ENCODE data around the gene GNG12. TPM values are rescaled to one million over a fixed set of nuclear protein-coding genes. Genes with fewer than 3 reads are reported as not detected.

GNG12 gene
- total RNA-seq, result 21.2 TPM

DNA sequence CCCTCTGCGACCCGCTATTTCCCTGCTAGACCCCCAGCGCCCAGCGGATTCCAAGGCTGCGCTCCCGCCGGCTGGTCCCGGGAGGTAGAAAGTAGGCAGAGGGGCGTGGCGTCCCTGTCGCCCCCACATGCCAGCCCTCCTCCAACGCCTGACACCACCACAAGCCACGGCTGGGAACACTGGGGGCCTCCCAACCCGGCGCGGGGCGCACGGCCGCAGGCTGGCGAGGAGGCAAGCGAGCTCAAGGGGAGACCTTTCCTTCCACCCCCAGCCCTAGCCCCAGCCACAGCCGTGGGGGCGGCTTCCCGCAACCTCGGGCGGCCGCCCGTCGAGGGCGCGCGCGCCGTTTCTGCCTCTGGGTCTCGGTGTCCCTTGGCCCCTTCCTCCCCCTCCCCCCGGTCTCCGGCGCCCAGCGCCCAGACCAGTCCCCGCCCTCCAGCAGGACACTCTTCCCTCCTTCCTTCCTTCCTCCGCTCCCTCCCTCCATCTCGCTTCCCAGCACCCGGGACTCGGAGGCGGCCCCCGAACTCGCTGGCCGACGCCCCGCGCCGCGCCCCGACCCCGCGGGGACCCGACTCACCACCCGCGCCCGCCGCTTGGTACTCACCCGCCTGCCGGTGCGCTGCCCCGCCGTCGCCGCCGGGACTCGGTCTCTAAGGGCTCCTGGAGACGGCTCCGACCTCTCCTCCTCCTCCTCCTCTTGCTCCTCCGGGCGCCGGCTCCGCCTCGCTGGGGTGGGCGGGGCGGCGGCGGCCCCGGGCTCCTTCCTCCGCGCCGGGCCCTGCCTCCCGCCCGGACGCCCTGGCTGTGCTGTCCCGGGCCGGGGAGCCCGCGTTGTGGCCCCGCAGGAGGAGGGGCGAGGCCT lies at the start of gene GNG12:
GNG12 (minus strand) TSS at position 731 of the 865 bp plus-strand sequence. CDS start 125,781 bp downstream, outside the sequence.
- FAIRE-seq, result no peak
- peak; percentile 45 to 59 for DNase-seq (ENCODE audit: low spot score in 2 of 2)

DNA sequence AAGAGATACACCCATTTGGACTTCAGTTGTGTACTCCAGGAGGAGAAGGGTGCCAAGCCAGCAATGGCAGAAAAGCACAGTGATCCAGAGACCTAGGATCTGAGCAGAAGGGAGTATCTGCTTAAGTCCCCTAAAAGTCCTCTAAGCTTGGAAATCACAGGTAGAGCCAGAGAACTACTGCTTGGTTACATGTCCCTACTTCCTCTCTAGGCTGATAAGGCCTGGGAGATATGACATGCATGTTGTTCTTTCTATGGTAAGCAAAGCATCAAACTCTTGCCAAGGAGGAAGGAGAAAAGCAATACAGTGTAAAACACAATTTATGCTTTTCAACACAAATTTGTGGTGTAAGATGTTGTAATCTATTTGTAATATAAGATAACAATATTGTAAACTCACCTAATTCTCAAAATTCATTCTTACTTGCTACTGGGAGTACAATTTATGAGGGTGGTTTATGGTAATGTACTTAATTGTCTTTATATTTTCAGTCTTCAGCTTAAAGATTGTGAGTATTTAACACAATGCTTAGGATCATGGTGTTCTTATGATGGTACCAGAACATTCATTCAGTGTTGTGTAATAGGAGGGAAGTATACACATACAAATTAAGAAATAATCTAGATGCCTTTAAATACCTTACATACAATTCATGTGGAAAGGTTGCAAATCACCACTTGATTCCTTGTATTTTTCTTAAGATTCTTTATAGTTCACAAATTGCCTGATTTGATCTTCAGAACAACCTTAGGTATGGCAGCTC lies 49.1 kb upstream of the GNG12 start:
- DNase-seq (ENCODE audit: low spot score in 2 of 2) (no peak), FAIRE-seq (no peak)

DNA sequence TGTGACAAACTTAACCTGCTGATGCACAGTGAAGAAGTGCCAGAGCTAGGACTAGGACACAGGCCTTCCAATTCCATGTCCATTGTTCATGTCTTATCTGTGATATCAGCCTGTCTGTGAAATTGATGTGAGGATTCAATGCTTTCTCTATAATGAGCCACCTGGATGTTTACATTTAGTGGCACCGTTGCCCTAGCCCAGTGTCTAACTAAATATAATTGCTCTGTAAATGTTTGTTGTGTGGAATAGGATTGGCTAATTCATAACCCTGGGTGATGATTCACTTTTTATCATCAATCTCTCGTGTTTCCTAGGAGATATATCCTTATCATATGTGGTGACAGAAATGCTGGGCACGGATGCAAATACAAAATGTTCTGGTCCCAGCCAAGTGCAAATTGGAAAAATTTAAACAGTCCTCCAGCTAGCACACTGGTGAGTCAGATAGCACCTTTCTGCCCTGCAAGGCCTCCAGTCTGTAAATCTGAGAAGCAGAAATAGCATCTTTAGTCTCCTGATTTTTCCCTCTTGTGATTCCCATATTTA lies 46.9 kb upstream of the GNG12 start:
- DNase-seq (ENCODE audit: low spot score in 2 of 2) (no peak), FAIRE-seq (no peak)

DNA sequence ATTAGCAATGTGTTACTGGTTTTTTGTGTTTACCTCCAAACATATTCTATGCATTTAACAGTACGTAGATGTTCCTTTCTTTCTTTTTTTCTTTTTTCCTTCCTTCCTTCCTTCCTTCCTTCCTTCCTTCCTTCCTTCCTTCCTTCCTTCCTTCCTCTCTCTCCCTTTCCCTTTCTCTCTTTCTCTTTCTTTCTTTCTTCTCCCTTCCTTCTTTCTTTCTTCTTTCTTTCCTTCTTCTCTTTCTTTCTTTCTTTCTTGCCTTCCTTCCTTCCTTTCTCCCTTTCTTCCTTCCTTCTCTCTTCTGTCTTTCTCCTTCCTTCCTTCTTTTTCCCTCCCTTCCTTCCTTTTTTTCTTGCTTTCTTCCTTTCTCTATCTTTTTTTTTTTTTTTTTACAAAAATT lies 46.2 kb upstream of the GNG12 start:
- FAIRE-seq, result no peak
- DNase-seq (ENCODE audit: low spot score in 2 of 2), result no peak

DNA sequence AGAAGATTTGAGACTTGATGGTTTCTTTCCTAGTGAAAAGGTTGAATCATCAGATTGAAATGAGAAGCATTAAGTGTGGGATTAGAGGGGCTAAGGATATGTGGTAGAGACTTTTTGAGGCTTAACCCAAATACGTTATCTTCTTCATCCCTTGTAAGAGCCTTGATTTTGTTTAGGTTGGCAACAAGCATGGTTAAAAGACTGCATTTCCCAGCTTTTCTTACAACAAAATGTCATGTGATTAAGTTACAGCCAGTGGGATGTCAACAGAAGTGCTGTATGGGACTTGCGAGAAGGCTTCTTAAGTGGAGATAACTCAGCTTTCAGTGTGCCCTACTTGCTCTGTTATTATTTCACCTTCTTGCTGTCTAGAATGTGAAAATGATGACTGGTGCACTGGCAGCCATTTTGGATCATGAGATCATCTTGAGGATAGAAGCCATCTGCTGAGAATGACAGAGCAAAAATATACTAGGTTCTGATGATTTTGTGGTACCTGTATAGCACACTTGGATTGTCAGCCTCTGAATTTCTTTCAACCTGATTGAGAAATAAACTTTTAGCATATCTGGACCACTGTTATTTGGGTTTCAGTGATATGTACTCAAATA lies 41.3 kb upstream of the GNG12 start:
- no peak for FAIRE-seq
- DNase-seq (ENCODE audit: low spot score in 2 of 2), result no peak

DNA sequence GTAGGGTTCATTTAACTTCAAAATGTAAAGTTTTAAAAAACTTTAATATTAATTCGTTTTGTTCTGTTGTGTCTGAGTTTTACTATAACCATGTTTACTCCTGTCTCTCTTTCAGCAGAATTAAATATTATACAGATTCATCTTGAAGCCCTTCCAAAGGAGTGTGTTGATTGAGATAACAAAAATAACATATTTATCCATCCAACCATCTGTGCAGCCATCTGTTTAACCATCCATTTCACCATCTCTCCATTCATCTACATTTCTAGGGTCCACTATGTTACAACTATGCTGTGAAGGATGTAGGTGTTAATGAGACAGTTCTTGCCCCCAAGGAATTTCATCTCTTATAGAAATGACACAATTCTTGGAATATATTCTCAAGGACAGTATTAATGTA lies 36.0 kb upstream of the GNG12 start:
- FAIRE-seq (no peak), DNase-seq (ENCODE audit: low spot score in 2 of 2) (no peak)

DNA sequence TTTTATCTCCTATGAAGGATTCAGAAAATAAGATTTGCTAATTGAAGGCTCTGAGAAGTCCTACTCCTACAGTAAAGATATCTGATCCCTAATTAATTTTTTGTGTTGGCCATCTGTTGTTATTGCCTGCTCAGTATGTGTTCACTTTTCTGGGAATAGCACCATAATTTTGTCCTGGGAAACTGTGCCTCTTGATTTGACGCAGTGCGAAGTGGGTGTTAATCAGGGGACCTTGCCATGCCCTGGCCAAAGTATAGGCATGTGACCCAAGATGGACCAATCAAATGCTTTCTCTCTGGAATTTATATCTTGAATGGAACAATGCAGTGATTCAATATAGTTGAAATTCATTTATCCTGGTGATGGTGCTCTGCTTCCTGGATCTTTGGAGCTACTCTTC lies 30.4 kb upstream of the GNG12 start:
- no peak for DNase-seq (ENCODE audit: low spot score in 2 of 2)
- FAIRE-seq, result no peak

DNA sequence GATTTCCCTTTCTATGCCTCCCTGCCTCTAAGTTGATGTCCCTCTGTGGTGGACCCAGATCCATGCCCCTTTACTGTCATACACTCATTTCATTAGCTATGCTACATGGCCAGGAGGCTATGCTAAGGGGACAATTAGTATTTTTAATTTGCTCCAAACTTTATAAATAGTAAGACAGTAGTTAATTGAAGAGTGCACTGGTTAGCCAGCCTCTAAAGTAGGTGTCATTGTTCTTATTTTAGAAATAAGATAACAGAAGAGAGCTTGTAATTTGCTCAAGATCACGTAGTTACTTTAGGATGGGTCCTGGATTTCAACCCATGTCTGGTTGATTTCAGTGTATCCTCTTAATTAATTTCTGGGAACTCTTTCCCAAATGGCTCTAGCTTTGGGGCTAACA lies 29.4 kb upstream of the GNG12 start:
- FAIRE-seq, result no peak
- no peak for DNase-seq (ENCODE audit: low spot score in 2 of 2)

DNA sequence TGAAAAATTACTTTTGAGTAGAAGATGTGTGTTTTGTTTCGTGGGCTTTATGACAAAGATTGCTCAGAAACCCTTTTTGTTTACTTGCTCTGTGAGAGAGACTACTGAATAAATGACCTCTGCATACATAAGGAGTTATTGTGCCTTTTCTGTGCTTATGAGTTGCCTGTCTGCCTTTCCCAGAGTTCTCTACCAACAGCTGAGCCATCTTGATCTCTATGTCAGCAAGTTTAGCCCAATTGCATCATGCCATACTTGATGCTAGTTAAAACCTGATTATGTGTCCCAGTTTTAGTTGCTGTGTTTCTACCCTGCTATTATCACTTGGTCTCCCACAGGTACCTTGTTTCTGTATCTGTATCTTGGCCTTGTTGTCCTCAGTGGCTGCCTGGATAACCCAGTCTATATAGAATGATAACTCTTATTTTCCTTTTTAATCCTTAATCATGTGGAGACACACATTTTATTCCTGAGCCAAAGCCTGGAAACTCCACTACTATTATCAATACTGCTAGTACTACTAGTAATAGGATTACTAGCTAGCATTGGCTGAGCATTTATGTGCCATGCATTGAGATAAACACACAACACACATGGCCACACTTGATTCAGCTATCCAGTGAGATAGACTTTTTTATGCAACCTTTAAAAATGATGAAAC lies 28.7 kb upstream of the GNG12 start:
- FAIRE-seq, result no peak
- DNase-seq (ENCODE audit: low spot score in 2 of 2), result no peak

DNA sequence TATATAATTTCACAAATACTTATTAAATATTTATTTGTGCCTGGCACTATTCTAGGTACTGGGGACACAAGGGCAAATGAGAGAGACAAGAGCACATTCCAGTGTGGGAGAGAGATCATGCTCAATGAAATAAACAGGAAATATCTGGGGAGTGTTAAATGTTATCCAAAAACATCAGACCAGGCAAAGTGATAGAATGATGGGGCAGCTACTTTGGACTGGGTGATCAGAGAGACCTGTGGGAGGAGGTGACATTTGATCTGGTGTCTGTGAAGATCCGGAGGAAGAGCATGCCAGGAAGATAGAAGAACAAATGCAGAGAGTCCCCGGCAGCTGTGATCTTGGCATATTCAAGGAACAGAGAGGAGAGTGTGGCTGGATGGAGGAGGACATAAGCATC lies 27.5 kb upstream of the GNG12 start:
- no peak for DNase-seq (ENCODE audit: low spot score in 2 of 2)
- no peak for FAIRE-seq

DNA sequence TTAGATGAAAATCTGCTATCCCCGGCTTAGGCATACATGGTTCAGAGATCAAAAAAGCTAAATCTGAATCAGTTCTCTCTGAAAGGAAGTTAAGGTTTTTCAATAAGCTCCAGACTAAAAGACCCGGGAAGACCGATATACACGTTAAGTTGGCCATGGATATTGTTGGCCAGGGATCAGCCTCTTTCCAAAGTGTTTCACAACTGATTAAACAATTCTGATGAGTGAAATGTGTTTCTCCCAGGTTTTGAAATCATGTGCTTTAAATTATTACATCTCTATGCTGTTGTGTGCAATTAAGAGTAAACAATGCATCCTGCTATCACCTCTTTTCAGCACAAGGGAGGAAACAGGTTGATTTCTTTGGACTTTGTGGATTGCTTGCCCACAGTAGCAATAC lies 23.7 kb upstream of the GNG12 start:
- no peak for DNase-seq (ENCODE audit: low spot score in 2 of 2)
- FAIRE-seq, result no peak

DNA sequence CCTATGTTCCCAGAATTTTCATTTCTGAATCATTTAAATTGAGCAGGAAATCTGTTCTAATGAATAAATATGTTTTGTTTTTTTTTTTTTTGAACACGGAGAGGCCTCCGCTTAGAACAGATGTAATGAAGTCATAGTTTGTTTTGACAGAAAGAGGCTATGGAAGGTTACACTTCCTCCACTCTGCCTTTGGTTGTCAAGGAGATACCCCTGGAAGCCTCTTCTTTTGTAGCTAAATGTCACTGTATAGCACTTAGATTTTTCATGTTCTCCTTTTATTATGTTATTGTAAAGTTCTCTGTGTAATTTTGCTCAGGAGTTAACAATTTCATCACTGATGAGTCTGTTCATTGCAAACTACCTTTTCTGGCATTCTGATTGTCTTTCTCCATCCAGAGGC lies 22.7 kb upstream of the GNG12 start:
- FAIRE-seq, result no peak

DNA sequence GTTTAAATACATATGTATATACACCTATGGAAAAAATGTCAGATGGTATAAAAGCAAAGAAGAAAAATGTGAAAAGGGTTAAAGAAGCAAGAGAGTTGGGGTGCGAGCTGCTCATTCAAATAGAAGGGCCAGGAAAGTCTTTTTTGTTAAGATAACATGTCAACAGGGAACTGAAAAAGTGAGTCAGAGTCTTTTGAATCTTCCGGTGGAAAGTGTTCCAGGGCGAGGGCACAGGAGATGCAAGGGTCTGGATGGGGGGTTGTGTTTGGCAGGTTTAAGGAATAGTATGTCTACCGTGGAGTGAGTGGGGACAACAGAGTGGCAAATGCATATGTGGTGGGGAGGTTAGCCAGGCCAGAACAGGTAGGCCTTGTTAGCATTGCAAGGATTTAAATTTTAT lies 22.2 kb upstream of the GNG12 start:
- no peak for FAIRE-seq
- no peak for DNase-seq (ENCODE audit: low spot score in 2 of 2)

More for the DNA sequence above, 22.7 kb upstream of the GNG12 start:
- no peak for DNase-seq (ENCODE audit: low spot score in 2 of 2)

DNA sequence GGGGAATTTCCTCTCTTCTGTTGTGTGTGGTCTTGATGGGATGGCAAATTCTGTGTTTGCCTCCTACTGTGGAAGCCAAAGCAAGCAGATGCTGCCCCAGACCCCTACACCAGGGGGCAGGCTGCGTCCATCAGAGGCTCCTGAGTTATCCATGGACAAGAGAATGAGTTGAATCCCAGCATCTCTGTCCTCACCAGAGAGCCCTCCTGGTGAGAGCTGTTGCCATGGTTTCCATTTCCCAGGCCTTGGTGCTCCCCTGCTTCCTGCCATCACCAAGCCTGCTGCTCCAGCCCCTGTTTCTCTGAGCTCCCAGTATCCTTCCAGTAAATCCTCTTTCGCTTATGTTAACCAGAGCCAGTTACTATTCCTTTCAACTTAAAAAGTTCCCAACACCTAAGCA lies 20.4 kb upstream of the GNG12 start:
- DNase-seq (ENCODE audit: low spot score in 2 of 2), result no peak
- no peak for FAIRE-seq

DNA sequence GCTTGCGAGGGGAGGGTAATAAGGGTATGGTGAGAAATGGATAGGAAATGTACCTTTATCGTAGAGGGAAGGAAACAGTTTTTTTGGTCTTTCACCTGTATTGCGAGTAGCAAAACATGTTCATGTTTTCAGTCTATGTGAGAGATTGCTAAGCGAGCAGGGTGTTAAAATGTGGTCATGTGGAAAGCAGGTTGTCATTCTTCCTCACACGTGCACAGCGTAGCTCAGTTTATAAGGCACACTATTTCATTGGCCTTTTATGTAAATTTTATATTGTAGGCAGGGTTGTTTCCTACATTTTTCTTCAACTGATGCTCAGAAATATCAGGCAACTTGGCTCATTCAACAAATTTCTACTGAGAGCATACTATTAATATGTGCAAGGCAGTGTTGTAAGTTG lies 18.5 kb upstream of the GNG12 start:
- FAIRE-seq (no peak), DNase-seq (ENCODE audit: low spot score in 2 of 2) (no peak)

DNA sequence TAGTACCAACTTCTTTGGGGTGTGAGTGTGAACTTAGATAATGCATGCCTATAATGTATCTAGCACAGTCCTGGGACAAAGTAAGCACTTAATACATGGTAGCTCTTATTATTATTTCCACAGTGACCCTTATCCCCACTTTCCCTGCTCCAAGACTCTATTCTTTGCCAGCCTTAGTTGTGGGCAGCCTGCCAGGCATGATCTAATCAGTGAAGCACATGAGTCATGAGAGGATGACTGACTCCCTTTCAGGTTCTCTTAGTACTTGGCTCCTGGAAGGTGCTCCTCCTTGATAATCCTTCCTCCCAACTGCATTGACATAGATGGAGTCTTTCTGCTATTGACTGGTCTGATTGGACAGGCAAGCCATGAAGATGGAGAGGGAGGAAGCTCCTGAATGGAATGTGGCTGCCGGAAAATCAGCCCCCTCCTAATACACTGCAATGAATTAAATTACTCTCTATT lies 17.4 kb upstream of the GNG12 start:
- no peak for DNase-seq (ENCODE audit: low spot score in 2 of 2)

DNA sequence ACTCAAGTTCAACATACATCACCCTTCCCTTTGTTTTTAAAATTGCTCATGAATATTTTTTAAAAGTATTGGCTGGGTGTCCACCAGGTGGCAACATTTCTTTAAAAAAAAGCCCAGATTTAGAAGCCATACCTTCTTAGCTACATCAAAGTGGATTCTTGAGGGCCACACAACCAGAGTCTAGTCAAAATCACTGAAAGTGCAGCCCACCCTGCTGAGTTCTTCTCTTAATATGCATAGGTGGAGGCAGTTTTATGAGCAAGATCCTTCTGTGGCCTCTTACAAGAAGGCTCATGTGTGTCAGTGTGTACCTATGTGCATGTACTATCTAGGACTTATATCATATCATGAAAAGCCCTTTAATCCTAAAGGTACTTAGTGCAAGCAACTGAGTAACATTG lies 16.9 kb upstream of the GNG12 start:
- FAIRE-seq (no peak), DNase-seq (ENCODE audit: low spot score in 2 of 2) (no peak)

More for the DNA sequence above, 17.4 kb upstream of the GNG12 start:
- no peak for FAIRE-seq

DNA sequence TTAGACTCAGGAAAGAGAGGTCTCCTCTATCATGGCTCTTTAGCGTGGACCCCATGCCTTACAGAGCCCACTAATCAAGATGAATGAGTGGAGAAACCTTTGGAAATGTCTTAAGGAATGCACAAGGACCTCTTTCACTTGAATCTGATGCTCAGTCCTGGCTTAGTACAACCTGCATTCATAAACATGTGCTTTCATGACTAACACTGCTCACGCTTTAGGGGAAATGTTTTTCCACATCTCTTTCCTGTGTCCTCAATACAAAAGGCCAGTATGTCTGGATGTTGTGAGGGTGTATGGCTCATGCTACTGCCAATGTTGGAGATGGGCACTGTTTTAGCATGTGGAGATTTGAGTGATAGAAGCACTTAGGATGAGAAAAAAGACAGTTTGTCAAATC lies 14.2 kb upstream of the GNG12 start:
- DNase-seq (ENCODE audit: low spot score in 2 of 2) (no peak), FAIRE-seq (no peak)

DNA sequence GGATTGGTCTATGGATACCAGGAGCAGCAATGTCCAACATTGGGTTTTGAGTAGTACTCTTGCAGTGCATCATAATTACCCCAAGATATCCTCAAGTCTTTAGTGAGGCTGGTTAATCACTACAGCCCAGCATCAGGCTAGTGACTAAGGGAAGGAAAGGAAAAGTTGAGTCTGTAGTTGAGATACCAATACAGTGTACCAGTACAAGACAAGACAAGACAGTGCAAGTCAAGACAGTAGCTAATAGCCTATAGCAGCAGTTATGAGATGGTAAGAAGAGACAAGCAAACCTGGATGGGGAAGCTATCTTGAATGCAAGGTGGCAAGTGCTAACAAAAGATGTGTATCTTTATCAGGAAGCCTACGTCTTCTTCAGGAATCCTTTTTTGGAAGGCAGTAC lies 13.3 kb upstream of the GNG12 start:
- DNase-seq (ENCODE audit: low spot score in 2 of 2) (no peak), FAIRE-seq (no peak)

DNA sequence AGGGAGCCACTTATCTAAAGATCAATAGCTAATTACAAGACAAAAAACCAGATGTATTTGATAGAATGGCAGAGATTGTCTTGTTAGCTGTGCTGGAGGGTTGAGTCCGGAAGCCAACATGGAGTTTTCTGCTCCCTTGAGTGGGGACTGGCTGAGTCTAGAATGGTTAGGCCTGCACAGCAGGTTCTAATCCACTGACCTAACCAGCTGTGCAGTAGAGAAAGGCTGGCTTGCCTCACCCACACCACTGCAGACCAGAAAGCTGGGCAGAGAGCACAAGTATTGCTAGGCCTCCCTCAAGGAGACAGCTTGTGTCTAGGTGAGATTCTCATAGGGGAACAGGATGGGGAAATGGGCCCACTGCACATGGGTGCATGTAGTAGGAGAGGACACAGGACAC lies 11.7 kb upstream of the GNG12 start:
- DNase-seq (ENCODE audit: low spot score in 2 of 2) (no peak), FAIRE-seq (no peak)

Measured in frontal cortex (tissue), 4 donors.